Stimulated activated CD4-positive, alpha-beta T cell treated with anti-CD3 and anti-CD28 coated beads, Interleukin-12 subunit alpha, Interleukin-12 subunit beta, amount 100 ng/mL, for 24 hours (primary cell): ENCODE results near the gene MYO3A.
"Not testable (repeated sequence)": the region's sequence is repeated elsewhere in the genome, so short reads cannot be mapped to it uniquely, and the experiment has no call there.

Source experiments
- DNase-seq, 2 experiments: peaks; one replicate each; pipeline ENCODE4 v3.0.0-alpha.2; 2020; ENCODE audit warnings: low read depth in 2 of 2

MYO3A gene

GRCh38 chr10:26081459-26081858 lies 147.4 kb downstream of the MYO3A start:
- no peak for DNase-seq

DNA sequence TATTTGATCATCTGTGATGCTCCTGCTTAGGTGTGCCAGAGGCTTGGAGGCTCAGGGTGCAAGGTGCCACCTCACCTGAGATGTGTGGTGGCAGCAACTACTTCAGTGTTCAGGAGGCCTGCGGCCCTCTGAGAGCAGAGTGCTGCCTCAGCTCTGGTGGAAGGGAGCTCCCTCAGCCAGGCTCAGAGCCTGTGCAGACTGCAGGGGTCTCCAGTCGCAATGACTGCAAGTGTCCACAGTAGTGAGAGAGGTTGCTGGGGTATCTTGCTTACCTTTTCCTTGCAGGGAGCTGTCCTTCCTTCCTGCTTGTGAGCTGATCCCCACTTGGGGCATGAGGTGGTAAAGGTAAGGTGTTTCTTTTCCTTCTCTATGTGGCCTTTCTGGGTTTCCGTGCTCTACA lies 151.5 kb downstream of the MYO3A start:
- no peak for DNase-seq

- no peak for DNase-seq
Measured at GRCh38 chr10:26087666-26088065, 153.6 kb downstream of the MYO3A start.

GRCh38 chr10:26090026-26090425 lies 156.0 kb downstream of the MYO3A start:
- DNase-seq, result no peak

GRCh38 chr10:26090762-26091161 lies 156.7 kb downstream of the MYO3A start:
- no peak for DNase-seq

GRCh38 chr10:26093229-26093628 lies 159.2 kb downstream of the MYO3A start:
- DNase-seq, result no peak

DNA sequence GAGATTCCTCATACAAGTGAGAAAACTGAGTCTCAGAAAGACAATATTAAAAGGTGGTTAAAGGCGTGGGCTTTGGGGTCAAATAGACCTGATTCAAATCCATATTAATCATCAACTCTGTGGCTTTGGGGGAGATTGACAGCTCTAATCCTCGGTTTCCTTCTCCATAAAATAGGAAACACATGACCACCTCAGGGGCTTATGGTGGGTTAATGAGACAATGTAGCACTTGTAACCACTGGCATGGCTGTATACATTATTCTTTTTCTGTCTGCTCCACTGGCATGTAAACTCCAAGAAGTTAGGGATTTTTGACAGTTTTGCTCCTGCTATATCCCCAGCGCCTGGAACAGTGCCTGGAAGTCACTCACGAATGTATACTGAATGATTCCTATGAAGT lies 161.8 kb downstream of the MYO3A start:
- DNase-seq, result no peak

DNA sequence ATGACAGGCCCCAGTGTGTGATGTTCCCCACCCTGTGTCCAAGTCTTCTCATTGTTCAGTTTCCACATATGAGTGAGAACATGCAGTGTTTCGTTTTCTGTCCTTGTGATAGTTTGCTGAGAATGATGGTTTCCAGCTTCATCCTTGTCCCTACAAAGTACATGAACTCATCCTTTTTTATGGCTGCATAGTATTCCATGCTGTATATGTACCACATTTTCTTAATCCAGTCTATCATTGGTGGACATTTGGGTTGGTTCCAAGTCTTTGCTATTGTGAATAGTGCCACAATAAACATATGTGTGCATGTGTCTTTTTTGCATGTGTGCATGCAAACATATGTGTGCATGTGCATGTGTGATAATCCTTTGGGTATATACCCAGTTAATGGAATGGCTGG lies 163.5 kb downstream of the MYO3A start:
- not testable (repeated sequence) for DNase-seq

DNA sequence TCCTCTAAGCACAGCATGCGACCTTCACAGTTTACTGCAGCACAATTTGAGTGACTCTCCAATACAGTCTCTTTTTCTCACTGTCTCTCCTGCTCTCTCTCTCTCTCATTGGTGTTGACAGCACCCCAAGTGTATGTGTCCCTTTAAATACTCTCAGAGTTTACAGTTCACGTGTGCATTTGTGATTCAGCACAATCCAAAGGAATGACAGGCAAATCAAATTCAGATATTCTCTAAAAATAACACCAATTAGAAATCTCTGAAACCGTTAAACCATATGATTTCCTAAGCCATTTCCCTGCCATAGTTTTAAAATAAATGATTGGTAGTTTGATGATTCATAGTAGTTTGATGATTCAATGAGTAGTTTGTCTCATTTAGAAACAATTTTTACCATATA lies 178.5 kb downstream of the MYO3A start:
- DNase-seq, result no peak

- no peak for DNase-seq
Measured at GRCh38 chr10:26138613-26139012, 204.6 kb downstream of the MYO3A start.

- DNase-seq, result no peak
Measured at GRCh38 chr10:26156019-26156418, 222.0 kb downstream of the MYO3A start.

DNA sequence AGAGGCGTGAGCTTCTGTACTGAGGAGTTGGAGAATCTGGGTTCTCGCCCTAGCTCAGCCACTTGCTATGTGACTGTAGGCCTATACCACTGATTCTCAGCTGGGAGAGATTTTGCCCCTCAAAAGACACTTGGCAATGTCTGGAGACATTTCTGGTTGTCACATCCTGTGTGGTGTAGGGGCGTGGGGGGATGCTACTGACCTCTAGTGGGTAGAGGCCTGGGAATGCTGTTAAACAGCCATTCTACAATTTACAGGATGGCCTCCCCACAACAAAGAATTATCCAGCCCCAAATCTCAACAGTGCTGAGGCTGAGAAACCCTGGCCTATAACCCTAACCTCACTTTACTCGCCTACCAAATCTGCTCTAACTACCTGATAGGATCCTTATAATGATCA lies 223.7 kb downstream of the MYO3A start:
- no peak for DNase-seq

DNA sequence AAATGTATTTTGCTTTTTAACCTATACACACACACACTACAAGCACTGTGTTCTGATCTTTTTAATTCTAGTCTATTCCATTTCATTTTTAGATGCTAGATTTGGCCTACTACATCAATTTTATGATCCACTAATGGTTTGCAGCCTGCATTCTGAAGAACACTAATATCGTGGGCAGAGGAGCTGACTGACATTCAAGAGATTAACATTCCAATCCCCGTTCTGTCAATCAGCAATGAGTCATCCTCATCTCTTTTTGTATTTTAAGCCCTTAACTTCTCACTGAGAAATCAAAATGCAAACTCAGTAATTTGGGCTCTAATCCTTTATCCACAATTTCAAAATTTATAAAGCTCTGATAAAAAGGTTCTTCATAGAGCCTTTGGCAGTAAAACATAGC lies 235.4 kb downstream of the MYO3A start:
- no peak for DNase-seq

GRCh38 chr10:26172131-26172530 lies 238.1 kb downstream of the MYO3A start:
- no peak for DNase-seq

GRCh38 chr10:26173837-26174236 lies 239.8 kb downstream of the MYO3A start:
- no peak for DNase-seq

- DNase-seq, result no peak
Measured at GRCh38 chr10:26177341-26177740, 243.3 kb downstream of the MYO3A start.

- no peak for DNase-seq
Measured at GRCh38 chr10:26194275-26194674, 260.2 kb downstream of the MYO3A start.

- DNase-seq, result no peak
Measured at GRCh38 chr10:26197248-26197647, 263.2 kb downstream of the MYO3A start.

- DNase-seq, result no peak
Measured at GRCh38 chr10:26198119-26198518, 264.1 kb downstream of the MYO3A start.

GRCh38 chr10:26199841-26200240 lies 265.8 kb downstream of the MYO3A start:
- DNase-seq, result no peak

- no peak for DNase-seq
Measured at GRCh38 chr10:26205223-26205622, 271.2 kb downstream of the MYO3A start.

- DNase-seq, result no peak
Measured at GRCh38 chr10:26211781-26212444, 277.9 kb downstream of the MYO3A start.

- no peak for DNase-seq
Measured at GRCh38 chr10:26212511-26212910, 278.5 kb downstream of the MYO3A start.

GRCh38 chr10:26213157-26213800 lies 279.2 kb downstream of the MYO3A start:
- DNase-seq, result no peak
